Gastrocnemius medialis (tissue), 4 donors: ENCODE data around the gene FHOD3.

ENCODE experiments used
- CTCF ChIP-seq, 5 experiments: fragments of 450-650 bp in 3 of 5; fragments of 200-600 bp in 2 of 5; sonication (generic) in 2 of 5; IDR thresholded peaks in 4 of 5; conservative IDR thresholded peaks in 1 of 5; 1 replicate in 4 of 5; 2 replicates in 1 of 5; pipeline ENCODE4 v1.5.1; 2016 to 2019; ENCODE audit warnings: antibody characterized with exemption in 5 of 5, mild to moderate bottlenecking in 3 of 5, moderate library complexity in 3 of 5
- POLR2A ChIP-seq, 2 donors: fragments of 450-650 bp; IDR thresholded peaks; one replicate each; pipeline ENCODE4 v1.6.1; 2017; ENCODE audit warnings: antibody characterized with exemption in 2 of 2, mild to moderate bottlenecking in 2 of 2, moderate library complexity in 2 of 2

- no peak for TF ChIP-seq CTCF (IDR thresholded peaks at IDR 0.05 in 4 of 5, conservative IDR thresholded peaks at IDR 0.05 in 1 of 5)
- no peak for TF ChIP-seq POLR2A (IDR thresholded peaks at IDR 0.05)
Observed at GRCh38 chr18:36601316-36601715, 303.8 kb downstream of the FHOD3 start.
